Endothelial cell of umbilical vein (primary cell): ENCODE data around the gene TYSND1. TPM values are rescaled to one million over a fixed set of nuclear protein-coding genes. Genes with fewer than 3 reads are reported as not detected.
"Not testable (repeated sequence)": the region's sequence is repeated elsewhere in the genome, so short reads cannot be mapped to it uniquely, and the experiment has no call there.

Experiments
- BruUV-seq: library from RNA; stranded (reverse); fragments of 400-500 nt; replicated peaks from 2 replicates; lab custom pipeline; 2021; lab: Mats Ljungman, UMichigan
- CTCF ChIA-PET: fragments of 300-600, 350-600 bp; sonication (Branson Sonifier 250); formaldehyde crosslinking; loops from one replicate; lab custom pipeline; 2021; ENCODE audit warnings: antibody characterized with exemption, inconsistent platforms; lab: Charles Lee
- POLR2A ChIA-PET: fragments of 300-600, 350-600 bp; sonication (Branson Sonifier 250); formaldehyde crosslinking; loops from one replicate; lab custom pipeline; 2021; ENCODE audit warnings: antibody characterized with exemption, inconsistent platforms; lab: Charles Lee
- DNase-seq: peaks from one replicate; pipeline ENCODE4 v3.0.0-alpha.2; 2011; ENCODE audit warnings: low read depth, low spot score
- FAIRE-seq: peaks from 2 replicates; lab custom pipeline; 2011; peaks lifted over from hg19 to GRCh38; lab: Jason Lieb, UNC
- H2AFZ ChIP-seq: 2 replicates; pipeline ENCODE4 v1.6.0; 2012; ENCODE audit warnings: low read depth, low read length, control low read depth, inconsistent platforms
- H3K27ac ChIP-seq: 2 replicates; pipeline ENCODE4 v1.5.1; 2011; ENCODE audit warnings: low read depth, mild to moderate bottlenecking, control low read depth, low read length, moderate library complexity; ENCODE audit not compliant: insufficient read depth
- H3K27me3 ChIP-seq, 2 experiments: 2 replicates each; pipeline versions ENCODE4 v1.6.0 to v1.6.1; 2011; ENCODE audit warnings: low read length in 2 of 2, mixed read lengths in 1 of 2; ENCODE audit not compliant: control insufficient read depth in 2 of 2, insufficient read depth in 2 of 2
- H3K36me3 ChIP-seq, 2 experiments: 2 replicates in 1 of 2; 3 replicates in 1 of 2; pipeline ENCODE4 v1.5.1; 2011; ENCODE audit warnings: low read length in 2 of 2, mild to moderate bottlenecking in 1 of 2, moderate library complexity in 1 of 2; ENCODE audit not compliant: control insufficient read depth in 2 of 2, insufficient read depth in 2 of 2; ENCODE audit errors: extremely low read depth in 1 of 2
- H3K4me1 ChIP-seq: 3 replicates; pipeline ENCODE4 v1.5.1; 2011; ENCODE audit warnings: mild to moderate bottlenecking, low read length; ENCODE audit not compliant: control insufficient read depth, insufficient read depth; ENCODE audit errors: extremely low read depth
- H3K4me2 ChIP-seq: 2 replicates; pipeline ENCODE4 v1.6.1; 2011; ENCODE audit warnings: low read length, control low read depth, mixed read lengths; ENCODE audit not compliant: insufficient read depth
- H3K4me3 ChIP-seq, 3 experiments: fragments of 200-600 bp in 1 of 3; sonication (generic), shearing (Covaris generic) in 1 of 3; replicated peaks in 1 of 3; 2 replicates each; pipeline ENCODE4 v1.5.1; 2011 to 2016; ENCODE audit warnings: control low read depth in 3 of 3, low read length in 3 of 3, mild to moderate bottlenecking in 2 of 3, inconsistent platforms in 1 of 3, low read depth in 1 of 3, moderate library complexity in 1 of 3; ENCODE audit not compliant: insufficient read depth in 1 of 3
- H3K79me2 ChIP-seq: 2 replicates; pipeline ENCODE4 v1.6.0; 2012; ENCODE audit warnings: low read length, inconsistent platforms; ENCODE audit not compliant: control insufficient read depth, insufficient read depth
- H3K9ac ChIP-seq: replicated peaks from 2 replicates; pipeline ENCODE3; 2011; ENCODE audit warnings: low read length, control low read depth; ENCODE audit not compliant: insufficient read depth; ENCODE audit errors: extremely low read depth
- H3K9me1 ChIP-seq: replicated peaks from 3 replicates; pipeline ENCODE4 v1.6.0; 2011; ENCODE audit warnings: mild to moderate bottlenecking, low read length; ENCODE audit not compliant: control insufficient read depth, insufficient read depth; ENCODE audit errors: extremely low read depth
- H3K9me3 ChIP-seq: replicated peaks from 2 replicates; pipeline ENCODE4 v1.5.1; 2012; ENCODE audit warnings: low read length, inconsistent platforms; ENCODE audit not compliant: control insufficient read depth, insufficient read depth
- H4K20me1 ChIP-seq: replicated peaks from 2 replicates; pipeline ENCODE3; 2011; ENCODE audit warnings: mild to moderate bottlenecking, low read length; ENCODE audit not compliant: control insufficient read depth, insufficient read depth; ENCODE audit errors: extremely low read depth
- CTCF ChIP-seq, 2 donors: IDR thresholded peaks; 1 replicate in 1 of 2; 2 replicates in 1 of 2; pipeline ENCODE4 v1.5.1; 2011; ENCODE audit warnings: low read length in 2 of 2, mild to moderate bottlenecking in 2 of 2, moderate library complexity in 2 of 2, control low read depth in 1 of 2, inconsistent platforms in 1 of 2, low read depth in 1 of 2; ENCODE audit not compliant: insufficient read depth in 1 of 2; ENCODE audit errors: extremely low read depth in 1 of 2
- FOS ChIP-seq: IDR thresholded peaks from 2 replicates; pipeline ENCODE4 v1.6.1; 2011; ENCODE audit warnings: mild to moderate bottlenecking, low read length, moderate library complexity, borderline replicate concordance; ENCODE audit not compliant: insufficient read depth
- JUN ChIP-seq: IDR thresholded peaks from 2 replicates; pipeline ENCODE4 v1.6.1; 2011; ENCODE audit warnings: borderline replicate concordance, low read depth; ENCODE audit not compliant: insufficient read length, insufficient read depth
- MYC ChIP-seq: IDR thresholded peaks from one replicate; pipeline ENCODE4 v1.6.1; 2011; ENCODE audit warnings: mild to moderate bottlenecking, low read depth, low read length
- POLR2A ChIP-seq: IDR thresholded peaks from 2 replicates; pipeline ENCODE4 v1.6.1; 2012; ENCODE audit warnings: low read depth, mild to moderate bottlenecking, control low read depth, low read length
- POLR2AphosphoS5 ChIP-seq: IDR thresholded peaks from 2 replicates; pipeline ENCODE4 v1.6.1; 2012; ENCODE audit warnings: low read depth, mild to moderate bottlenecking, control low read depth, low read length, moderate library complexity; ENCODE audit not compliant: insufficient read depth
- dilution Hi-C: fragments of 300-500 bp; cut with MboI; formaldehyde crosslinking; loops from one replicate; pipeline ENCODE4 v1.15.0; 2019; ENCODE audit warnings: low sequenced_read_pairs; ENCODE audit not compliant: extremely low pct_ligation_motif_present
- intact Hi-C: fragments of 100-400 bp; cut with micrococcal nuclease; formaldehyde crosslinking; loops from one replicate; pipeline ENCODE4 v1.10.0; 2022
- polyA plus RNA-seq, 4 experiments: library from polyadenylated mRNA; depleted of rRNA in 3 of 4; stranded (reverse) in 3 of 4; unstranded in 1 of 4; fragments of >200 nt; gene quantifications; 2 replicates each; pipeline versions ENCODE4 v1.2.1 to v1.2.3, GENCODE V29; 2011 to 2012; ENCODE audit warnings: missing spikeins in 1 of 4
- total RNA-seq: library from RNA; stranded (reverse); gene quantifications from 2 replicates; pipeline ENCODE4 v1.2.3, GENCODE V29; 2021

The TYSND1 gene
- total and polyA plus RNA-seq, 2 donors (not counting 3 experiments of a cell fraction or from before 2014, with no cell fraction given) = 5.1 to 7.8 TPM

GRCh38 chr10:70106958-70107791 is 39.3 kb downstream of the TYSND1 start:
- Histone ChIP-seq H3K4me2 (no peak overlapping the region), H3K4me3 (no peak overlapping the region), H3K9ac (no peak overlapping the region), H3K79me2 (no peaks in the 10 kb centered on the region), H3K9me3 (no peaks in the 10 kb centered on the region), H3K27me3 (peaks cover 0 to under 1% of the 10 kb centered on the region in 2 experiments), H3K36me3 (no peaks in the 10 kb centered on the region), H2AFZ (no peak overlapping the region), H3K27ac (no peak overlapping the region), H4K20me1 (no peaks in the 10 kb centered on the region), H3K9me1 (no peaks in the 10 kb centered on the region), H3K4me1 (no peaks in the 10 kb centered on the region)
- dilution Hi-C loops (no loop called here), intact Hi-C loops (no loop called here)
- BruUV-seq = no TSS peak
- FAIRE-seq (no peak), DNase-seq (no peak)
- no peak for TF ChIP-seq POLR2A
- peak; percentile 51 to 63 for TF ChIP-seq CTCF (IDR thresholded peaks at IDR 0.05; ENCODE audit: extremely low read depth in 1 of 2, insufficient read depth in 1 of 2, low read depth in 1 of 2, low read length in 2 of 2)
- ChIA-PET CTCF (interaction anchor here (1.0 to 2.4 kb wide), 4 partner anchors 9 to 14 kb away, joined by 3 to 25 read pairs (median 6); no protein-coding TSS in a partner anchor), POLR2A (no interaction called here)

GRCh38 chr10:70101668-70102067 is 44.8 kb downstream of the TYSND1 start:
- CTCF ChIA-PET = interaction anchor here (3.9 kb wide), 1 partner anchor 15 kb away, joined by 19 read pairs; no protein-coding TSS in a partner anchor
- FAIRE-seq = no peak
- dilution Hi-C loops = no loop called here

GRCh38 chr10:70101068-70101562 is 45.4 kb downstream of the TYSND1 start:
- POLR2A ChIA-PET, FAIRE-seq, H3K4me1 ChIP-seq, H3K9me3 ChIP-seq, H3K36me3 ChIP-seq, H2AFZ ChIP-seq, H3K4me2 ChIP-seq, H3K27ac ChIP-seq, dilution Hi-C loops, H4K20me1 ChIP-seq, BruUV-seq, intact Hi-C loops, H3K9me1 ChIP-seq, H3K79me2 ChIP-seq, H3K9ac ChIP-seq, DNase-seq, H3K4me3 ChIP-seq: not testable (repeated sequence)
- CTCF ChIA-PET = interaction anchor here (3.9 kb wide), 1 partner anchor 15 kb away, joined by 19 read pairs; no protein-coding TSS in a partner anchor
- H3K27me3 ChIP-seq = peaks cover 2 to 14% of the 10 kb centered on the region in 2 experiments

More at GRCh38 chr10:70101668-70102067, 44.8 kb downstream of the TYSND1 start:
- no TSS peak for BruUV-seq
- no peak for DNase-seq
- no peak for TF ChIP-seq FOS
- no peak for TF ChIP-seq POLR2A
- no peak for TF ChIP-seq MYC
- no peak for TF ChIP-seq JUN
- TF ChIP-seq POLR2AphosphoS5 = no peak
- H4K20me1 ChIP-seq = no peaks in the 10 kb centered on the region
- intact Hi-C loops = no loop called here
- POLR2A ChIA-PET = no interaction called here
- no peak overlapping the region for H2AFZ ChIP-seq
- no peak overlapping the region for H3K4me3 ChIP-seq
- no peaks in the 10 kb centered on the region for H3K9me3 ChIP-seq
- no peak overlapping the region for H3K9ac ChIP-seq
- H3K27ac ChIP-seq = no peak overlapping the region
- H3K4me1 ChIP-seq = no peaks in the 10 kb centered on the region
- H3K27me3 ChIP-seq = peaks cover 2 to 10% of the 10 kb centered on the region in 2 experiments
- H3K4me2 ChIP-seq = no peak overlapping the region
- no peaks in the 10 kb centered on the region for H3K36me3 ChIP-seq
- no peaks in the 10 kb centered on the region for H3K9me1 ChIP-seq
- H3K79me2 ChIP-seq = no peaks in the 10 kb centered on the region
